ENCODE results near the gene DTD1.

DNA sequence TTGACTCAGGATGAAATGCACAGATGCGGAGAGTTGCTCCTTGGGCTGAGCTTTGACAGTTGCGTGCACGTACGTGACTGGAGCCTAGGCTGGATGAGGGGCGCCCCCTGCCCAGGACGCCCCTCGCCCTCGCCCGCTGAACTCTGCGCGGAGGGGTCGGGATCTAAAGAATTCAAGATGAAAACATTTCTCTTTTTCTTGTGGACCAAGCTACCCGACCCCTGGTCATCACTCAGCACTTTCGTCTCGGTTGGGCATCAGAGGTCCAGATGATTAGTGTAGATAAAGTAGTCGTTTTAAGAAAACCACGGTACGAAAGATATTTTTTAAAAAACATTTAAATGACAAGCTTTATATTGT, 700 bp downstream of the DTD1 start:
- TF ChIP-seq, protein P1, sequence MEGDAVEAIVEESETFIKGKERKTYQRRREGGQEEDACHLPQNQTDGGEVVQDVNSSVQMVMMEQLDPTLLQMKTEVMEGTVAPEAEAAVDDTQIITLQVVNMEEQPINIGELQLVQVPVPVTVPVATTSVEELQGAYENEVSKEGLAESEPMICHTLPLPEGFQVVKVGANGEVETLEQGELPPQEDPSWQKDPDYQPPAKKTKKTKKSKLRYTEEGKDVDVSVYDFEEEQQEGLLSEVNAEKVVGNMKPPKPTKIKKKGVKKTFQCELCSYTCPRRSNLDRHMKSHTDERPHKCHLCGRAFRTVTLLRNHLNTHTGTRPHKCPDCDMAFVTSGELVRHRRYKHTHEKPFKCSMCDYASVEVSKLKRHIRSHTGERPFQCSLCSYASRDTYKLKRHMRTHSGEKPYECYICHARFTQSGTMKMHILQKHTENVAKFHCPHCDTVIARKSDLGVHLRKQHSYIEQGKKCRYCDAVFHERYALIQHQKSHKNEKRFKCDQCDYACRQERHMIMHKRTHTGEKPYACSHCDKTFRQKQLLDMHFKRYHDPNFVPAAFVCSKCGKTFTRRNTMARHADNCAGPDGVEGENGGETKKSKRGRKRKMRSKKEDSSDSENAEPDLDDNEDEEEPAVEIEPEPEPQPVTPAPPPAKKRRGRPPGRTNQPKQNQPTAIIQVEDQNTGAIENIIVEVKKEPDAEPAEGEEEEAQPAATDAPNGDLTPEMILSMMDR (IDR thresholded peaks at IDR 0.05): no peak
- TF ChIP-seq POLR2A (IDR thresholded peaks at IDR 0.05): no peak
